GM12873 (cell line): ENCODE data around the gene ABHD16B.

Source experiments
- CTCF ChIP-seq: IDR thresholded peaks from 2 replicates; pipeline ENCODE4 v1.5.1; 2012; ENCODE audit warnings: low read depth, mild to moderate bottlenecking, moderate library complexity, low read length, control low read depth; ENCODE audit not compliant: insufficient read depth; ENCODE audit errors: missing control alignments

The ABHD16B gene

DNA sequence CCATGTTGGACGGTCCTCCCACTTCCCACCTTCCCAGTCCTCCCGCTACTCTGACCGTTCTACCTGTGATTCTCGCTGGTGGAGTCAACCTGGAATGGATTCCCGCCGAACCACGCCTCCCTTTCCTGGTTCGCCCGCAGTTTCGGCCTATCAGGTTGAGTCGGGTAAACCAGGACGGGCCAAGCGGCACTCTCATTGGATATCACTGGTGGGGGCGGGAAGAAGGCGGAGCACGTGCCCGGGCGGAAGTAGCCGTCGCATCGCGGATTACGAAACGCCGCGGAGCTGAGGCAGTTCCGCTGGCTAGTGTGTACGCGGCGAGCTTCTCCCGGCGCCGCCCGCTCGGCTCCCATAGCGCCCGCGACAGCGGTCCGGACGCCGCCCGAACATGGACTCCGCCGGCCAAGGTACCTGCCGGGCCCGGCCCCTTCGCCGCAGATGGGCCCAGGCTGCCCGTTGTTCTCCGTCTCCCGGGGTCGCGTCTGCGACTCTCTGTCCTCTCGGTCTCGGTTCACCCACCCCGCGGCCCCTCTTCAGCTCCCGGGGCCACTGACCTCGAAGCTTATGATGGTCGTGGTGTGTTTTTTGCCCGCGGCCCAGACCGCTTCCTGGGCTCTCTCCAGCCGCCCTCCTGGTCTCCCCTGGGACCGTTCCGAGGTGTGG lies 3.8 kb downstream of the ABHD16B start, which contains the start of gene TPD52L2:
TPD52L2 (plus strand) TSS at position 293 of the 663 bp plus-strand sequence; CDS start at position 389, 96 bp downstream.
- no peak for TF ChIP-seq CTCF

- TF ChIP-seq CTCF = no peak
Measured at GRCh38 chr20:63868264-63868663, 7.0 kb downstream of the ABHD16B start.

- TF ChIP-seq CTCF = no peak
Measured at GRCh38 chr20:63873477-63873971, 12.2 kb downstream of the ABHD16B start.

DNA sequence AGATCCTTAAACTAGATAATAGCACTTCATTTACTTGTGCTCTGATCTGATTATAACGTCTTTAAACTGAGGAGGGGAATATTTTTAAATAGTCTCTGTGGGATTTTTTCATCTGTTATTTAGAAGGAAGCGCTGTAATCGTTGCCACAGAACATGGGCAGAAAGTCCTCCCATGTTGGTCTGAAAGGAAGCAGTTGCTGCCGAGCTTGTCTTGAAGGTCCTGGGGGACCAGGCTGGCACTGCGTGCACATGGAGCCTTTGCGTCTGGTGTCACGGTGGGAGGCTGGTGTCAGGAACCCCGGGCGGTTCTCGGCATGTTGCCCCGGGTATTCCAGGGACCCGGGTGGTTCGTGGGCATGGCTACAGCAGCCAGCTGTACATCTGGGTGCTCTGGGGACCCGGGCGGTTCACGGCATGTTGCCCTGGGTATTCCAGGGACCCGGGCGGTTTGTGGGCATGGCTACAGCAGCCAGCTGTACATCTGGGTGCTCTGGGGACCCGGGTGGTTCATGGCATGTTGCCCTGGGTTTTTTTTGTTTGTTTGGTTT lies 15.3 kb downstream of the ABHD16B start:
- TF ChIP-seq CTCF = no peak

DNA sequence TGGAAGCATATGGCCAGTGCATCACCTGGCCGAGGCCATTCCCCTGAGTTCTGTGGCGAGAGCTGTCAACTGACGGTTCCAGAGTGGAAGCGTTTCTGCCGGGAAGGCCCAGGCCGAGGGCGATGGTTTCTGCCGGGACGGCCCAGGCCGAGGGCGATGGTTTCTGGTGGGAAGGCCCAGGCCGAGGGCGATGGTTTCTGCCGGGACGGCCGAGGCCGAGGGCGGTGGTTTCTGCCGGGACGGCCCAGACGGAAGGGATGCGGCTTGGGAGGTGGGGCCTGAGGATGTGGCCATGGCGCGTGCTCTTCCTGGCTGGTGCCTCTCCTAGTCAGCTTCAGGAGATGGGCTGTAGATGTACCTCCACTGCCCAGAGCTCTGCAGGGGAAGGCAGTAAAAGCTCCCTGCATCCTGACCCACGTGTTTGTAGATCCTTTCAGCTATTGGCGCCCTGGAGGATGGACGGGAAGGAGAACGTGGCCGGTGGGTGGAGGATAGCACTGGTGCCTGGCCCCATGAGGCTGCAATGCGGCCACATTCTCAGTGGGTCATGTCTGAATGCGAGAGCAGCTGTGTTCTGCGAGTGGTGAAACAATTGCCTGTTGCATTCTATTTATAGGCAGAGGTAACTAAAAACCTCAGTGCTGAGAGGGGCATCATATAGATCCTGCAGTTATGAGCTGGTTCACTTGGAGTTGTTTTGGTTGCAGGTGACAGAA lies 16.6 kb downstream of the ABHD16B start:
- no peak for TF ChIP-seq CTCF

GRCh38 chr20:63878899-63879663 lies 17.8 kb downstream of the ABHD16B start:
- TF ChIP-seq CTCF = no peak
